ENCODE measurements around the gene AP4M1. TPM values are rescaled to one million over a fixed set of nuclear protein-coding genes. Genes with fewer than 3 reads are reported as not detected.

The AP4M1 gene
- total and polyA plus RNA-seq, 9 of the 15 experiments (the other 6 are each of a cell fraction or from before 2014, with no cell fraction given) = 1.3 to 30.9 (median 14.1) TPM

GRCh38 chr7:100118388-100119071 lies 17.1 kb downstream of the AP4M1 start:
- TSS peak; percentile 62 for BruUV-seq (replicated peaks)
- no peak for FAIRE-seq
- 8% methylated on average over 18 of the region's 18 CpGs for WGBS (ENCODE audit: insufficient coverage, low coverage, missing lambda C conversion rate)
- Histone ChIP-seq H3K27me3 (ENCODE audit: control insufficient read depth in 2 of 2, insufficient read depth in 2 of 2, low read length in 2 of 2) (no peaks in the 10 kb centered on the region), H3K79me2 (ENCODE audit: control insufficient read depth, insufficient read depth, low read length) (peaks cover 17% of the 10 kb centered on the region), H3K36me3 (ENCODE audit: control insufficient read depth, insufficient read depth, low read length) (peaks cover 10% of the 10 kb centered on the region; the same call in 1 of the 3 replicates), H3K4me1 (replicated peaks in 1 of 2; ENCODE audit: control insufficient read depth in 2 of 2, insufficient read depth in 2 of 2, low read length in 2 of 2) (peaks cover 19 to 34% of the 10 kb centered on the region in 2 experiments; a peak in 4 of 5 replicates), H2AFZ (ENCODE audit: low read depth, low read length) (peak overlapping the region; percentile 95), H3K9ac (ENCODE audit: insufficient read depth in 1 of 2, low read depth in 2 of 2, low read length in 2 of 2) (peak overlapping the region; percentile 86 to 88), H3K9me1 (ENCODE audit: control insufficient read depth, insufficient read depth, low read length) (no peaks in the 10 kb centered on the region), H3K4me2 (ENCODE audit: insufficient read depth, low read length) (peak overlapping the region; percentile 99), H4K20me1 (replicated peaks; ENCODE audit: control insufficient read depth, insufficient read depth, low read length) (0 out of 2 replicates have a peak, but pooled peaks cover 4% of the 10 kb centered on the region), H3K27ac (ENCODE audit: extremely low read depth, low read depth, low read length) (peak overlapping the region; percentile 88), H3K4me3 (peak overlapping the region; percentile 72), H3K9me3 (replicated peaks; ENCODE audit: control insufficient read depth, insufficient read depth, low read depth, low read length) (no peaks in the 10 kb centered on the region)
- CTCF ChIA-PET (ENCODE audit: low intra/inter-chr PET ratio) = no interaction called here
- intact Hi-C loops (cut with micrococcal nuclease) (loop anchor here (1.0 to 2.0 kb wide), 2 partner anchors 18 to 36 kb away; partner anchors contain the start of genes AP4M1 and MCM7), in situ Hi-C loops (cut with MboI) (loop anchor here (10.0 kb wide), 1 partner anchor 1716 kb away; no protein-coding TSS in a partner anchor)
- no peak; the same call in 2 of the 3 replicates for ATAC-seq
- DNase-seq (ENCODE audit: extremely low read depth in 1 of 4, low spot score in 3 of 4) = peak in 1 of 4 experiments; percentile 35
- no peak for TF ChIP-seq HOMEZ (CRISPR knock-in tag; IDR thresholded peaks at IDR 0.05)
- TF ChIP-seq NFATC3 (IDR thresholded peaks at IDR 0.05) = peak; percentile 40; the same call in 1 of the 2 replicates
- no peak for TF ChIP-seq PHB2 (IDR thresholded peaks at IDR 0.05; ENCODE audit: low read depth)
- TF ChIP-seq NBN (IDR thresholded peaks at IDR 0.05; ENCODE audit: low read depth) = 0 out of 2 replicates have a peak, but pooled peaks have one; percentile 16
- TF ChIP-seq THAP7 (CRISPR knock-in tag; IDR thresholded peaks at IDR 0.05) = peak; percentile 20; the same call in 1 of the 2 replicates
- TF ChIP-seq TEAD1 (CRISPR knock-in tag; IDR thresholded peaks at IDR 0.05) = 0 out of 4 replicates have a peak, but pooled peaks of 1 of the 2 experiments have one; percentile 9
- TF ChIP-seq PURB (CRISPR knock-in tag; IDR thresholded peaks at IDR 0.05; ENCODE audit: low read depth) = no peak
- TF ChIP-seq ZNF12 (CRISPR knock-in tag; IDR thresholded peaks at IDR 0.05) = 0 out of 2 replicates have a peak, but pooled peaks have one; percentile 28
- POLR2A ChIA-PET = no interaction called here

All from K562 (cell line).